GM19372 (cell line): Measurements from ENCODE around the gene PCDHA6.
"Not testable (repeated sequence)": the region's sequence is repeated elsewhere in the genome, so short reads cannot be mapped to it uniquely, and the experiment has no call there.

Experiments
- ATAC-seq: cut with Tn5 transposase; IDR thresholded peaks from one replicate; pipeline ENCODE4 v1.9.1; 2021; ENCODE audit warnings: mild to moderate bottlenecking, low read depth, moderate library complexity; ENCODE audit not compliant: unreplicated experiment

PCDHA6 gene

DNA sequence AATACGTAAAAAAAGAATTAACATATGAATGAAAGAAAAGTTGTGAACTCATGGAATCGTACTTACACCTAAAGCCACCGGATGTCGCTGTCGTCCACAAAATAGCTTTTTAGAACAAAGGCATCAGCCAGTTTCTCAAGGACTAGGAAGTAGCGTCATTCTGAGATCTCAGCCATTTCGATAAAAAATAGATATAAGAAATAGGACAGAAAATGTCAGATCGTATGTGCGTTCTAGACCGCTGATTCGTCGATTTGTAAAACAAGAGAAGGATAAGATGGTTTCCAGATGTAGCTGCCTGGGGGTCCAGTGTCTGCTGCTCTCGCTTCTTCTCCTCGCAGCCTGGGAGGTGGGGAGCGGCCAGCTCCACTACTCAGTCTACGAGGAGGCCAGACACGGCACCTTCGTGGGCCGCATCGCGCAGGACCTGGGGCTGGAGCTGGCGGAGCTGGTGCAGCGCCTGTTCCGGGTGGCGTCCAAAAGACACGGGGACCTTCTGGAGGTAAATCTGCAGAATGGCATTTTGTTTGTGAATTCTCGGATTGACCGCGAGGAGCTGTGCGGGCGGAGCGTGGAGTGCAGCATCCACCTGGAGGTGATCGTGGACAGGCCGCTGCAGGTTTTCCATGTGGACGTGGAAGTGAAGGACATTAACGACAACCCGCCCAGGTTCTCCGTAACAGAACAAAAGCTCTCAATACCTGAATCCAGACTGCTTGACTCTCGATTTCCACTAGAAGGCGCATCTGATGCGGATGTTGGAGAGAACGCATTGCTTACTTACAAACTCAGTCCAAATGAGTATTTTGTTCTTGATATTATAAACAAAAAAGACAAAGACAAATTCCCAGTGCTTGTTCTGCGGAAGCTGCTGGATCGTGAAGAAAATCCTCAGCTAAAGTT is 28.3 kb downstream of the PCDHA6 start, which contains the start of gene PCDHA10:
PCDHA10 (plus strand) TSS at position 126 of the 903 bp plus-strand sequence; CDS start at position 278, 152 bp downstream.
- no peak for ATAC-seq

DNA sequence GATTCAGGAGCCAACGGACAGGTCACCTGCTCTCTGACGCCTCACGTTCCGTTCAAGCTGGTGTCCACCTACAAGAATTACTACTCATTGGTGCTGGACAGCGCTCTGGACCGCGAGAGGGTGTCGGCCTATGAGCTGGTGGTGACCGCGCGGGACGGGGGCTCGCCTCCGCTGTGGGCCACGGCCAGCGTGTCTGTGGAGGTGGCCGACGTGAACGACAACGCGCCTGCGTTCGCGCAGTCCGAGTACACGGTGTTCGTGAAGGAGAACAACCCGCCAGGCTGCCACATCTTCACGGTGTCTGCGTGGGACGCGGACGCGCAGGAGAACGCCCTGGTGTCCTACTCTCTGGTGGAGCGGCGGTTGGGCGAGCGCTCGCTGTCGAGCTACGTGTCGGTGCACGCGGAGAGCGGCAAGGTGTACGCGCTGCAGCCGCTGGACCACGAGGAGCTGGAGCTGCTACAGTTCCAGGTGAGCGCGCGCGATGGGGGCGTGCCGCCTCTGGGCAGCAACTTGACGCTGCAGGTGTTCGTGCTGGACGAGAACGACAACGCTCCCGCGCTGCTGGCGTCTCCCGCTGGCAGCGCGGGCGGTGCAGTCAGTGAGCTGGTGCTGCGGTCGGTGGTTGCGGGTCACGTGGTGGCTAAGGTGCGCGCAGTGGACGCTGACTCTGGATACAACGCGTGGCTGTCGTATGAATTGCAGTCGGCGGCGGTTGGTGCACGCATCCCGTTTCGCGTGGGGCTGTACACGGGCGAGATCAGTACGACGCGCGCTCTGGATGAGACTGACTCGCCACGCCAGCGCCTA is 29.6 kb downstream of the PCDHA6 start:
- ATAC-seq: no peak

DNA sequence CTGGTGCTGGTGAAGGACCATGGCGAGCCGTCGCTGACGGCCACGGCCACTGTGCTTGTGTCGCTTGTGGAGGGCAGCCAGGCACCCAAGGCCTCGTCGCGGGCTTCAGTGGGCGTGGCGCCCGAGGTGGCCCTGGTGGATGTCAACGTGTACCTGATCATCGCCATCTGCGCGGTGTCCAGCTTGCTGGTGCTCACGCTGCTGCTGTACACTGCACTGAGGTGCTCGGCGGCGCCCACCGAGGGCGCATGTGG is 30.2 kb downstream of the PCDHA6 start:
- no peak for ATAC-seq

DNA sequence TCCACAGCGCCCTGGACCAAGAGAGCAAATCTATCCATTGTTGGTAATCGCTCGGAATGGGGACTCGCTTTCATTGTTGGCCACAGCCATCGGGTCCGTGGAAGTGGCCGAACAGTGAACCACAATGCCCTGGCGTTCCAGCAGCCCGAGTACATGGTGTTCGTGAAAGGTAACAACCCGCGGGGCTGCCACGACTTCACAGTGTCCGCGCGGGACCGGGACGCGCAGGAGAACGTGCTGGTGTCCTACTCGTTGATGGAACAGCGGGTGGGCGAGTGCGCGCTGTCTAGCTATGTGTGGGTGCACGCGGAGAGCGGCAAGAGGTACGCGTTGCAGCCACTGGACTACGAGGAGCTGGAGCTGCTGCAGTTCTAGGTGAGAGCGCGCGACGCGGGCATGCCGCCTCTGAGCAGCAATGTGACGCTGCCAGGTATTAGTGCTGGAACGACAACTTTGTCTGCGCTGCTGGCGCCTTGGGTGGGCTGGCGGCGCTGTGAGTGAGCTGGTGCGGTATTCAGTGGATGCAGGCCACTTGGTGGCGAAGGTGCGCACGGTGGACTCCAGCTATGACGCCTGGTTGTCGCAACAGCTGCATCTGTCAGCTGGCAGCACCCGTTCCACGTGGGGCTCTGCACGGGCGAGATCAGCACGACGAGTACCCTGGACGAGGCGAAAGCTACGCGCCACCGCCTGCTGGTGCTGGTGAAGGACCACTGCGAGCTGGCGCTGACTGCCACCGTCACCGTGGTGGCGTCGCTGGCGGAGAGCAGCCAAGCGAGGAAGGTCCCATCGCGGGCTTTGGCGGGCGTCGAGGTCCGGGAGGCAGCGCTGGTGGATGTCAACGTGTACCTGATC is 34.9 kb downstream of the PCDHA6 start:
- ATAC-seq: no peak

DNA sequence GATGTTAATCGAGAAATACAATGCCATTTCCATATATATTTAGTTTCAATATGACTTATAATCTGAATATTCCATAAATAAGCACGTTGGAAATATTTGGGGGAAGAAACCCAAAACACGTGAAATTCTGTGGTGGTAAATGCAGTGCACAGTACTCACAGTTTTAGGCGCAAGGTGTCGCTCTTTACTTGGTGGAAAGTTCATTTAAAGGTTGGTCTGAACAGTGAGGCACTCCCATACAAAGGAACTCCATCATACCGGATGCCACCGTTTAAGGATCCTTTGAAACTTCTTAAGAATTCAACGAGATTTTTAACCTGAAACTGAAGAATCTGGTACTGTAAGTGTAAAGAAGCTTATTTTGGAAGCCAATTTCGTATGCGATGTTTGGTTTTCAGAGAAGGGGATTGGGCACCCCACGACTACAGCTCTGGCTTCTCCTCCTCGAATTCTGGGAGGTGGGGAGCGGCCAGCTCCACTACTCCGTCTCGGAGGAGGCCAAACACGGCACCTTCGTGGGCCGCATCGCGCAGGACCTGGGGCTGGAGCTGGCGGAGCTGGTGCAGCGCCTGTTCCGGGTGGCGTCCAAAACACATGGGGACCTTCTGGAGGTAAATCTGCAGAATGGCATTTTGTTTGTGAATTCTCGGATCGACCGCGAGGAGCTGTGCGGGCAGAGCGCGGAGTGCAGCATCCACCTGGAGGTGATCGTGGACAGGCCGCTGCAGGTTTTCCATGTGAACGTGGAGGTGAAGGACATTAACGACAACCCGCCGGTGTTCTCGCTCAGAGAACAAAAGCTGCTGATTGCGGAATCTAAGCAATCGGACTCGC is 41.2 kb downstream of the PCDHA6 start, which contains the start of gene PCDHA11:
PCDHA11 (plus strand) TSS at position 237 of the 834 bp plus-strand sequence; CDS start at position 384, 147 bp downstream.
- no peak for ATAC-seq

DNA sequence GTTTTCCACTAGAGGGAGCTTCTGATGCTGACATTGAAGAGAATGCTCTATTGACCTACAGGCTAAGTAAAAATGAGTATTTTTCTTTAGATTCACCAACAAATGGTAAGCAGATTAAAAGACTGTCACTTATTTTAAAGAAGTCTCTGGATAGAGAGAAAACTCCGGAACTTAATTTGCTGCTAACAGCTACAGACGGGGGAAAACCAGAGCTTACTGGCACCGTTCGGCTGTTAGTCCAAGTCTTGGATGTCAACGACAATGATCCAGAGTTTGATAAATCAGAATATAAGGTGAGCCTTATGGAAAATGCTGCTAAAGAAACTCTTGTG is 41.8 kb downstream of the PCDHA6 start:
- ATAC-seq: no peak

DNA sequence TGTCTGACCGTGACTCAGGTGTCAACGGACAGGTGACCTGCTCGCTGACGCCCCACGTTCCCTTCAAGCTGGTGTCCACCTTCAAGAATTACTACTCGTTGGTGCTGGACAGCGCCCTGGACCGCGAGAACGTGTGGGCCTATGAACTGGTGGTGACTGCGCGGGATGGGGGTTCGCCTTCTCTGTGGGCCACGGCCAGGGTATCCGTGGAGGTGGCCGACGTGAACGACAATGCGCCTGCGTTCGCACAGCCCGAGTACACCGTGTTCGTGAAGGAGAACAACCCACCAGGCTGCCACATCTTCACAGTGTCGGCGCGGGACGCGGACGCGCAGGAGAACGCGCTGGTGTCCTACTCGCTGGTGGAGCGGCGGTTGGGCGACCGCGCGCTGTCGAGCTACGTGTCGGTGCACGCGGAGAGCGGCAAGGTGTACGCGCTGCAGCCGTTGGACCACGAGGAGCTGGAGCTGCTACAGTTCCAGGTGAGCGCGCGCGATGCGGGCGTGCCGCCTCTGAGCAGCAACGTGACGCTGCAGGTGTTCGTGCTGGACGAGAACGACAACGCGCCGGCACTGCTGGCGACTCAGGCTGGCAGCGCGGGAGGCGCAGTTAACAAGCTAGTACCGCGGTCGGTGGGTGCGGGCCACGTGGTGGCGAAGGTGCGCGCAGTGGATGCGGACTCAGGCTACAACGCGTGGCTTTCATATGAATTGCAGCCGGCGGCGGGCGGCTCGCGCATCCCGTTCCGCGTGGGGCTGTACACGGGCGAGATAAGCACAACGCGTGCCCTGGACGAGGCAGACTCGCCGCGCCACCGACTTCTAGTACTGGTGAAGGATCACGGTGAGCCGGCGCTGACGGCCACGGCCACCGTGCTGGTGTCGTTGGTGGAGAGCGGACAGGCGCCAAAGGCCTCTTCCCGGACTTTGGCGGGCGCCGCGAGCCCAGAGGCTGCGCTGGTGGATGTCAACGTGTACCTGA is 42.8 kb downstream of the PCDHA6 start:
- no peak for ATAC-seq

DNA sequence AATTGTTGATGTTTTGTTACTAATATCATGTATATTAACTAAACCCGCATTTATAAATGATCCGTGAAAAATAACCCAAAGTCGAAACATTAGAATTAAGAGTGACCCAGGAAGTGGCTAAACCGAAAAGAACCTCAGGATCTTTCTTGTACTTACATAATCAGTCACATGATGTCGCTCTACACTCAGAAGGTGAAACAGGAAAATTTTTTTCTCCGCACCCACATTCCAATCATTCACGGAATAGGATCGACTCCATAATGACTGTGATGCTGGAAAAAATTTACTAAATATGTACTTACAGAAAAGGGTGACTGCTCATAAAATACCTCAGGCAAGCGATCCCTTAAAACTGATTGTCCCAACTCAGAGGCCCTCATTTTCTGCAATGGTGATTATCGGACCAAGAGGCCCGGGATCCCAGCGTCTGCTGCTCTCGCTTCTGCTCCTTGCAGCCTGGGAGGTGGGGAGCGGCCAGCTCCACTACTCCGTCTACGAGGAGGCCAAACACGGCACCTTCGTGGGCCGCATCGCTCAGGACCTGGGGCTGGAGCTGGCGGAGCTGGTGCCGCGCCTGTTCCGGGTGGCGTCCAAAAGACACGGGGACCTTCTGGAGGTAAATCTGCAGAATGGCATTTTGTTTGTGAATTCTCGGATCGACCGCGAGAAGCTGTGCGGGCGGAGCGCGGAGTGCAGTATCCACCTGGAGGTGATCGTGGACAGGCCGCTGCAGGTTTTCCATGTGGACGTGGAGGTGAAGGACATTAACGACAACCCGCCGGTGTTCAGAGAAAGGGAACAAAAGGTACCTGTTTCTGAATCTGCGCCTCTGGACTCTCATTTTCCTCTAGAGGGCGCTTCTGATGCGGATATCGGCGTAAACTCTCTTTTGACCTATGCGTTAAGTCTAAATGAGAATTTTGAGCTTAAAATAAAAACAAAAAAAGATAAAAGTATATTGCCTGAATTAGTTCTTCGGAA is 47.6 kb downstream of the PCDHA6 start, which contains the start of gene PCDHA12:
PCDHA12 (plus strand) TSS at position 224 of the 981 bp plus-strand sequence; CDS start at position 389, 165 bp downstream.
- no peak for ATAC-seq

DNA sequence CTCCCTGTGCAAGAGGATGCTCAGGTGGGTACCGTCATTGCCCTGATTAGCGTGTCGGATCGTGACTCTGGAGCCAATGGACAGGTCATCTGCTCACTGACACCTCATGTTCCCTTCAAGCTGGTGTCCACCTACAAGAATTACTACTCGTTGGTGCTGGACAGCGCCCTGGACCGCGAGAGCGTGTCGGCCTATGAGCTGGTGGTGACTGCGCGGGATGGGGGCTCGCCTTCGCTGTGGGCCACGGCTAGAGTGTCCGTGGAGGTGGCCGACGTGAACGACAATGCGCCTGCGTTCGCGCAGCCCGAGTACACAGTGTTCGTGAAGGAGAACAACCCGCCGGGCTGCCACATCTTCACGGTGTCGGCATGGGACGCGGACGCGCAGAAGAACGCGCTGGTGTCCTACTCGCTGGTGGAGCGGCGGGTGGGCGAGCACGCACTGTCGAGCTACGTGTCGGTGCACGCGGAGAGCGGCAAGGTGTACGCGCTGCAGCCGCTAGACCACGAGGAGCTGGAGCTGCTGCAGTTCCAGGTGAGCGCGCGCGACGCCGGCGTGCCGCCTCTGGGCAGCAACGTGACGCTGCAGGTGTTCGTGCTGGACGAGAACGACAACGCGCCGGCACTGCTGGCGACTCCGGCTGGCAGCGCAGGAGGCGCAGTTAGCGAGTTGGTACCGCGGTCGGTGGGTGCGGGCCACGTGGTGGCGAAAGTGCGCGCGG is 48.9 kb downstream of the PCDHA6 start:
- ATAC-seq: not testable (repeated sequence)

DNA sequence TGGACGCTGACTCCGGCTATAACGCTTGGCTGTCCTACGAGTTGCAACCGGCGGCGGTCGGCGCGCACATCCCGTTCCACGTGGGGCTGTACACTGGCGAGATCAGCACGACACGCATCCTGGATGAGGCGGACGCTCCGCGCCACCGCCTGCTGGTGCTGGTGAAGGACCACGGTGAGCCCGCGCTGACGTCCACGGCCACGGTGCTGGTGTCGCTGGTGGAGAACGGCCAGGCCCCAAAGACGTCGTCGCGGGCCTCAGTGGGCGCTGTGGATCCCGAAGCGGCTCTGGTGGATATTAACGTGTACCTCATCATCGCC is 49.5 kb downstream of the PCDHA6 start:
- ATAC-seq: no peak
